GM23338 (cell line): Measurements from ENCODE around the gene DNAJC17. TPM values are rescaled to one million over a fixed set of nuclear protein-coding genes. Genes with fewer than 3 reads are reported as not detected.
A peak's percentile ranks its signal among the peaks of the same experiment; 100 is the strongest.

Experiments used
- ATAC-seq: fragments of 200-7000 bp; cut with Tn5 transposase; 3 replicates; pipeline ENCODE4 v1.9.1; 2020
- DNase-seq: peaks from one replicate; pipeline ENCODE4 v3.0.0-alpha.2; 2015; ENCODE audit warnings: low spot score
- H2AFZ ChIP-seq: fragments of 200-600 bp; sonication (generic); 2 replicates; pipeline ENCODE4 v1.8.0; 2016; ENCODE audit warnings: antibody characterized with exemption, mild to moderate bottlenecking, moderate library complexity
- H3F3A ChIP-seq: fragments of 200-600 bp; sonication (generic); replicated peaks from 2 replicates; pipeline ENCODE4 v1.8.0; 2017; ENCODE audit warnings: antibody characterized with exemption, mixed run types, low read depth
- H3K27ac ChIP-seq: fragments of 200-600 bp; sonication (generic); 2 replicates; pipeline ENCODE4 v1.6.1; 2016; ENCODE audit warnings: low read depth
- H3K27me3 ChIP-seq: fragments of 200-600 bp; sonication (generic); 2 replicates; pipeline ENCODE4 v1.8.0; 2016; ENCODE audit warnings: mild to moderate bottlenecking, mixed run types, moderate library complexity; ENCODE audit not compliant: insufficient read depth
- H3K36me3 ChIP-seq: fragments of 200-600 bp; sonication (generic); 2 replicates; pipeline ENCODE4 v1.8.0; 2016; ENCODE audit warnings: mild to moderate bottlenecking; ENCODE audit not compliant: insufficient read depth
- H3K4me1 ChIP-seq: fragments of 200-600 bp; sonication (generic); 2 replicates; pipeline ENCODE4 v1.8.0; 2016; ENCODE audit warnings: mild to moderate bottlenecking, moderate library complexity; ENCODE audit not compliant: insufficient read depth
- H3K4me2 ChIP-seq: fragments of 200-600 bp; sonication (generic); 2 replicates; pipeline ENCODE4 v1.7.1; 2017; ENCODE audit warnings: mixed run types
- H3K4me3 ChIP-seq: fragments of 200-600 bp; sonication (generic); 2 replicates; pipeline ENCODE4 v1.6.1; 2016; ENCODE audit warnings: mixed run types
- H3K79me2 ChIP-seq: fragments of 200-600 bp; sonication (generic); replicated peaks from 2 replicates; pipeline ENCODE4 v1.8.0; 2017; ENCODE audit warnings: mild to moderate bottlenecking; ENCODE audit not compliant: insufficient read depth
- H3K9me2 ChIP-seq: fragments of 200-600 bp; sonication (generic); 2 replicates; pipeline ENCODE4 v1.8.0; 2017; ENCODE audit not compliant: insufficient read depth
- H4K20me1 ChIP-seq: fragments of 200-600 bp; sonication (generic); replicated peaks from 2 replicates; pipeline ENCODE4 v1.8.0; 2017; ENCODE audit warnings: mild to moderate bottlenecking; ENCODE audit not compliant: insufficient read depth
- H3K27ac Mint-ChIP-seq: 2 replicates; pipeline ENCODE4 v1.8.0; 2020; ENCODE audit warnings: inconsistent platforms, mild to moderate bottlenecking, moderate library complexity, mixed read lengths
- H3K27me3 Mint-ChIP-seq: 3 replicates; pipeline ENCODE4 v1.8.0; 2022; ENCODE audit warnings: low read depth, mild to moderate bottlenecking, moderate library complexity, mixed read lengths, inconsistent platforms; ENCODE audit not compliant: insufficient read depth, poor library complexity
- H3K36me3 Mint-ChIP-seq: 3 replicates; pipeline ENCODE4 v1.8.0; 2021; ENCODE audit warnings: low read depth, mild to moderate bottlenecking, inconsistent platforms, moderate library complexity, mixed read lengths
- H3K4me1 Mint-ChIP-seq: 3 replicates; pipeline ENCODE4 v1.8.0; 2020; ENCODE audit warnings: mild to moderate bottlenecking, inconsistent platforms, mixed read lengths
- H3K4me3 Mint-ChIP-seq: 3 replicates; pipeline ENCODE4 v1.8.0; 2021; ENCODE audit warnings: moderate library complexity, mild to moderate bottlenecking, inconsistent platforms, mixed read lengths
- H3K9me3 Mint-ChIP-seq: 3 replicates; pipeline ENCODE4 v1.8.0; 2020; ENCODE audit warnings: moderate library complexity, mild to moderate bottlenecking, inconsistent platforms, mixed read lengths
- CTCF ChIP-seq, 2 experiments: fragments of 200-600 bp in 1 of 2; sonication (generic) in 1 of 2; conservative IDR thresholded peaks; 2 replicates each; pipeline versions ENCODE4 v1.5.1 to v1.6.1; 2016 to 2017; ENCODE audit warnings: antibody characterized with exemption in 2 of 2, low read depth in 2 of 2, mild to moderate bottlenecking in 2 of 2, moderate library complexity in 1 of 2
- ETS1 ChIP-seq: IDR thresholded peaks from 2 replicates; pipeline ENCODE4 v1.6.1; 2016; ENCODE audit warnings: antibody characterized with exemption
- EZH2 ChIP-seq: fragments of 200-600 bp; sonication (generic); IDR thresholded peaks from one replicate; pipeline ENCODE4 v1.8.0; 2017; ENCODE audit warnings: antibody characterized with exemption, mild to moderate bottlenecking, low read depth; ENCODE audit not compliant: unreplicated experiment
- NANOG ChIP-seq: IDR thresholded peaks from 2 replicates; pipeline ENCODE4 v1.6.1; 2016; ENCODE audit warnings: antibody characterized with exemption, borderline replicate concordance
- POLR2AphosphoS5 ChIP-seq: IDR thresholded peaks from 2 replicates; pipeline ENCODE4 v1.6.1; 2016; ENCODE audit warnings: antibody characterized with exemption, low read depth
- STAT1 ChIP-seq: IDR thresholded peaks from one replicate; pipeline ENCODE4 v1.6.1; 2016; ENCODE audit warnings: antibody characterized with exemption; ENCODE audit not compliant: unreplicated experiment
- ZNF114 ChIP-seq: fragments of 250-450 bp; sonication (Bioruptor Pico); IDR thresholded peaks from 2 replicates; pipeline ENCODE4 v1.5.0; 2020; ENCODE audit warnings: mild to moderate bottlenecking, moderate library complexity
- ZNF331 ChIP-seq: fragments of 250-450 bp; sonication (Bioruptor Pico); IDR thresholded peaks from 2 replicates; pipeline ENCODE4 v1.5.0; 2020; ENCODE audit warnings: low read depth, mild to moderate bottlenecking, moderate library complexity
- polyA plus RNA-seq: library from polyadenylated mRNA; unstranded; fragments of >200 nt; fragmentation: Nextera tagmentation; extraction: Ambion mirVana; gene quantifications from 2 replicates; pipeline ENCODE4 v1.2.1, GENCODE V29; 2016
- total RNA-seq: library from RNA; depleted of rRNA; stranded (reverse); fragments of >200 nt; shearing (Covaris generic); gene quantifications from 2 replicates; pipeline ENCODE4 v1.2.3, GENCODE V29; 2014

Gene DNAJC17
- total and polyA plus RNA-seq, 2 experiments from 2014 or later, result 23.0 to 77.6 TPM

- DNase-seq (no peak), ATAC-seq (no peak)
- Mint-ChIP-seq H3K4me1 (no peaks in the 10 kb centered on the region), H3K9me3 (no peaks in the 10 kb centered on the region), H3K27ac (no peak overlapping the region), H3K36me3 (peaks cover 38% of the 10 kb centered on the region; the same call in 2 of the 3 replicates), H3K27me3 (peaks cover under 1% of the 10 kb centered on the region), H3K4me3 (no peak overlapping the region)
- no peaks in the 10 kb centered on the region for H3K27me3 ChIP-seq
- no peak overlapping the region for H3K4me3 ChIP-seq
- no peaks in the 10 kb centered on the region; the same call in 1 of the 2 replicates for H4K20me1 ChIP-seq
- H3K4me2 ChIP-seq, result no peak overlapping the region
- H3K4me1 ChIP-seq, result no peaks in the 10 kb centered on the region
- no peaks in the 10 kb centered on the region for H3F3A ChIP-seq
- peaks cover 33% of the 10 kb centered on the region; the same call in 1 of the 2 replicates for H3K36me3 ChIP-seq
- TF ChIP-seq ETS1 (no peak), EZH2 (no peak), STAT1 (no peak), NANOG (no peak), CTCF (conservative IDR thresholded peaks at IDR 0.05; ENCODE audit: low read depth in 2 of 2) (no peak)
- H3K79me2 ChIP-seq, result no peaks in the 10 kb centered on the region
- no peak overlapping the region for H2AFZ ChIP-seq
- H3K27ac ChIP-seq, result 0 out of 2 replicates have a peak overlapping the region, but pooled peaks have one; percentile 7
- no peaks in the 10 kb centered on the region for H3K9me2 ChIP-seq
Observed at GRCh38 chr15:40721701-40722100, 85.6 kb downstream of the DNAJC17 start.

- Histone ChIP-seq H3K36me3 (peaks cover 27% of the 10 kb centered on the region), H3K9me2 (no peaks in the 10 kb centered on the region), H3K79me2 (no peaks in the 10 kb centered on the region), H2AFZ (no peak overlapping the region), H3K27me3 (no peaks in the 10 kb centered on the region), H3K4me1 (no peaks in the 10 kb centered on the region), H3K4me3 (no peak overlapping the region), H3F3A (no peaks in the 10 kb centered on the region), H4K20me1 (no peaks in the 10 kb centered on the region), H3K4me2 (no peak overlapping the region), H3K27ac (no peak overlapping the region)
- Mint-ChIP-seq H3K27ac (no peak overlapping the region), H3K9me3 (no peaks in the 10 kb centered on the region; the same call in 2 of the 3 replicates), H3K27me3 (peaks cover 2% of the 10 kb centered on the region), H3K4me3 (no peak overlapping the region), H3K36me3 (peaks cover 63% of the 10 kb centered on the region), H3K4me1 (no peaks in the 10 kb centered on the region)
- DNase-seq (no peak), ATAC-seq (no peak)
- TF ChIP-seq ZNF331 (CRISPR knock-in tag), result no peak
- no peak for TF ChIP-seq ZNF114 (CRISPR knock-in tag)
- TF ChIP-seq NANOG, result no peak
- TF ChIP-seq POLR2AphosphoS5, result no peak
- TF ChIP-seq CTCF (conservative IDR thresholded peaks at IDR 0.05; ENCODE audit: low read depth in 2 of 2), result no peak
- TF ChIP-seq ETS1, result no peak
- TF ChIP-seq STAT1, result no peak
- TF ChIP-seq EZH2, result no peak
Observed at GRCh38 chr15:40716165-40716564, 91.1 kb downstream of the DNAJC17 start.
